GM21390 (cell line): Measurements from ENCODE around the gene THRAP3.

Source experiments
- ATAC-seq: cut with Tn5 transposase; IDR thresholded peaks from one replicate; pipeline ENCODE4 v1.9.1; 2021; ENCODE audit not compliant: unreplicated experiment

The THRAP3 gene

DNA sequence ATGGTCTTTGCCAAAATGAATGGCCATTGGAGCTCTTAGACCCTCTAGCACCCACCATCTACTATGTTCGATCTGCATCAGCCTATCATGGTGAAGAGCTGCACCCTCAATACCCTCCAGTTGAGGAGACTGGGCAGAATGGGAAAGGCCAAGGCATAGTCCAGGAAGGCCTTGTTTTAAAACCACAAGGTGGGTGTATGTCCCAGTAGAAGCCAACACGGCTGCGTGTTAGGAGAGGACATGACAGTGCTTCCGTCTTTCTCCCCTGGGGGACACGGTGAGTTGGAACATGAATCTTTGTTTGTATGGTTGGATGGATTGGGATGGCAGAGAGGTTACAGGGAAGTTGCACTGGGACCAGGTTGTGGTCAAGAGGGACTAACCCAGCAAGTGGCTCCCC lies 63.4 kb downstream of the THRAP3 start:
- no peak for ATAC-seq

DNA sequence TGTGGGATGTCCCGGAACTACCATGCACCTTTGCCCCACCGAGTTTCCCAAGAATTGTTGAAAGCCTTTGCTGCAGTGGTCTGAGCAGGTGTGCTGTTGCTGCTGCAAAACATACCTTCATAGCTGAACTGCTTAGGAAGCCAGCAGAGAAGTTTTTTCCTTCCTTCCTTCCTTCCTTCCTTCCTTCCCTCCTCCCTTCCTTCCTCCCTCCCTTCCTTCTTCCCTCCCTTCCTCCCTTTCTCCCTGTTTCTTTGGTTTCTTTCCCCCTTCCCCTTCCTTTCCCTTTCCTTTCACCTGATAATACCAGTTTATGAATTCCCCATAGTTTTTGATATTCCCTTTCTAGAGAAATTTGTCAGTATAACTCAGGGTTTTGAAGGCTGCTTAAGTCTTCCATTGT lies 71.1 kb downstream of the THRAP3 start:
- no peak for ATAC-seq

DNA sequence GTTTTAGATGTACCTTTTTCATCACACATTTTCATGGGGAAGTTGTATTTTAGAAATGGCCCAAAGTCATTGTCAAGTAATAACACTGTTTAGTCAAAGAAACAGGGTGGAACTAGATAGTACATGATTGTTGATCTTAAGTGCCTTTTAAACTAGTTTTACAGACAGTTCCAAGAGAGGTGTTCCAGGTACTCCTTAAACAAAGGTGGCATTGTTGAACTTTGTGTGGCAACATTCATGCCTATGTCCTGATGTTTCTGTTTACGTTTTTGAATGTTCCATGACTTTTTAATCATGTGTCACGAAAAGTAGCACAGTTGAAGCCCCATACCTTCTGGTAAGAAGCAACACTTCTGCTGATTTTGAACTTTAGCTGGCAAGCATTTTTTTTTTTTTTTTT lies 72.8 kb downstream of the THRAP3 start:
- no peak for ATAC-seq

DNA sequence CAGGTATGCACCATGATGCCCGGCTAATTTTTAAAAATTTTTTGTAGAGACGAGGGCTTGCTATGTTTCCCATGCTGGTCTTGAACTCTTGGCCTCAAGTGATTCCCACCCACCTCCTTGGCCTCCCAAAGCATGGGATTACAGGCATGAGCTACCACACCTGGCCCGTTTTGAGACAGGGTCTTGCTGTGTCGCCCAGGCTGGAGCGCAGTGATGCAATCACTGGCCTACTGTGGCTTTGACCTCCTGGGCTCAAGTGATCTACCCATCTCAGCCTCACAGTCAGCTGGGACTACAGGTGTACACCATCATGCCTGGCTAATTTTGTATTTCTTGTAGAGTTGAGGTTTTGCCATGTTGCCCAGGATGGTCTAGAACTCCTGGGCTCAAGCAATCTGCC lies 74.4 kb downstream of the THRAP3 start:
- no peak for ATAC-seq

DNA sequence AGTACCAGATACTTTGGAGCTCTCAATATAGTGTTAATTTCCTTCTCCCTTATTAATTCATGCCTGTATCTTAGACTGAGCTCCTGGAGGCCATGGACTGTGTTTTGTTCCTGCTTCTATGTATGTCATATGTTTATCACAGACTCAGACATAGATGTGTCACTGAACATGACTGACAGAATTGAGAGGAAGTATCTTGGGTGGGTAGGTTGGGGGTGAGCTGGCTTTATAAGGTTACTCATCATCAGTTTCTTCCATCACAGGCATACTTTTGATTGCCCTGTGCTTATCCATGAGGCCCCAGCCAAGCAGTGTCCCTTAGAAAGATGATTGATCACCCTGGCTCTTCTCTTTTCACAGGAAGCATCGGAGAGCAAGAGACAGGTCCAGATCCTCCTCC lies 76.3 kb downstream of the THRAP3 start:
- ATAC-seq = no peak

DNA sequence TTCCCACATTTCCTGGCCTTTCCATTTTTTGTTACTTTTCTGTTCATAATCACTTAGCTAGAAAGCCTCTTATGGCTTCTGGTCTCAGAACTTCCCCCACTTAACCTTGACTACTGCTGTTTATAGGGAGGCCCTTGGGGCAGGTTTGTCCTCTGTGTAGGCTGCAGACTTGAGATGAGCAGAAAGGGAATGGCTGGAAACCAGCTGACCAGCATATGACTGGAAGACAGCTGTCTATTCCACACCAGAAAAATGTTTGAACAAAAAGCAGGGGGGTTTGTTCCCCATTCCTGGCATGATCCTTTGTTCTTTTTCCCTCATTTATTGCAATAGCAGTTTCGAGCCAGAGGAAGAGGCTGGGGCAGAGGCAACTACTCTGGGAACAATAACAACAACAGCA lies 77.0 kb downstream of the THRAP3 start:
- ATAC-seq = no peak

DNA sequence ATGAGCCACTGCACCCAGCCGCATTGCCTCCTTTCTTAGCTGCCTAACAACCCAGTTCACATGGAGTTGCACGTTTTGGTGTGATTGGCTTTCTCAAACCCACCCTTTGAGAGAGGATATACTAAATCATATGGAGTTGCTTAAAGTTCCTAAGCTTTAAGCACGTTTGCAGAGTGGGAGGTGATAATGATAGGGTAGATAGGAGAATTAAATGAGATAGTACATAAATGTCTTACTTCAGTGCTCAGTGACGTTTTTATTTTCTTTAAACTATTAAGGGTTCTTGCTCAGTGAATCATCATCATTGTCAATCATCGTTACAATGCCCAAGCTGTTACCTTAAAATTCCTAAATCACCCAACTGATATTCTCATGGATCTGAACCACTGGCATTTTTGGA lies 79.0 kb downstream of the THRAP3 start:
- no peak for ATAC-seq

DNA sequence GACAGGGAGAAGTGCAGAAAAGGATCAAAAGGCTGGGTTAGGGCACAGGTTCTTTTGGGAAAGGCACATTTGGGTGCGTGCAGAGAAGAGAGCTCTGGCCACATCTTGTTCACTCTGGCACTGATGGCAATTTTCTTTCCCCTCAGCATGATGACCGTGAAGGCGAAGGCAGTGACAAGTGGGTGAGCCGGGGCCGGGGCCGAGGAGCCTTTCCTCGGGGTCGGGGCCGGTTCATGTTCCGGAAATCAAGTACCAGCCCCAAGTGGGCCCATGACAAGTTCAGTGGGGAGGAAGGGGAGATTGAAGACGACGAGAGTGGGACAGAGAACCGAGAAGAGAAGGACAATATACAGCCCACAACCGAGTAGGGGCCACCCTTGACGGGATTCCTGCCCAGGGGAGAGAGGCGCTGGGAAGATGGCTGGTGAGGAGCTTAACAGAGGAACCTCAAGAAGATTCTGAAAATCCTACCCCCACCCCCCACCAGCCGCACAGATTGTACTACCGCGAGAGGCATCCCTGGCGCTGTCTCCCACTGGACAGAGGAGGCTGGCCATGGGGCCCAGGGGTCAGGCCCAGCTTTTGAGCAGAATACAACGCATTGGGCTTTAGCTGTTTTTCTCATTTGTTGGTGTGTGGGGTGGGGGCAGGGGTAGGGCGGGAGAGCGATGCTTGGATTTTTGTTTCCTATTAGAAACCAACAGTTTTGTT lies 79.6 kb downstream of the THRAP3 start:
- no peak for ATAC-seq

DNA sequence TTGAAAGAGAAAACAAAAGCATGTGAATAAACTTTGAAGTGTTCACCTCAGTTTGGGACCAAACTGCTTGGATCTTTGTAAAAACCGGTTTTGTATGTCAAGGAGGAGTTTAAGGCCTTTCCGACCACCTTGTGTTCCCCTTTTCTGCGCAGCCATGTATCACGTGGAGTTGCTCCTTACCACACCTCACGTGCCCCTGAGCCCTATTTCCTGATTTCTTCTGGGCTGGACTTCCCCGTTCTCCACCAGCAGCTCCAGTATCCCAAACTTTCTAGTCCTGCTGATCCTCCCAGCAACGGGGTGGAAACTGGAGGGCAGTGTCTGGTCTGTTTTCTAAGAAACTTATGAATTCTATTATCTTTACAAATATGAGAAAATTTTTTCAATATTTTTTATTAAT lies 80.3 kb downstream of the THRAP3 start:
- ATAC-seq = no peak

DNA sequence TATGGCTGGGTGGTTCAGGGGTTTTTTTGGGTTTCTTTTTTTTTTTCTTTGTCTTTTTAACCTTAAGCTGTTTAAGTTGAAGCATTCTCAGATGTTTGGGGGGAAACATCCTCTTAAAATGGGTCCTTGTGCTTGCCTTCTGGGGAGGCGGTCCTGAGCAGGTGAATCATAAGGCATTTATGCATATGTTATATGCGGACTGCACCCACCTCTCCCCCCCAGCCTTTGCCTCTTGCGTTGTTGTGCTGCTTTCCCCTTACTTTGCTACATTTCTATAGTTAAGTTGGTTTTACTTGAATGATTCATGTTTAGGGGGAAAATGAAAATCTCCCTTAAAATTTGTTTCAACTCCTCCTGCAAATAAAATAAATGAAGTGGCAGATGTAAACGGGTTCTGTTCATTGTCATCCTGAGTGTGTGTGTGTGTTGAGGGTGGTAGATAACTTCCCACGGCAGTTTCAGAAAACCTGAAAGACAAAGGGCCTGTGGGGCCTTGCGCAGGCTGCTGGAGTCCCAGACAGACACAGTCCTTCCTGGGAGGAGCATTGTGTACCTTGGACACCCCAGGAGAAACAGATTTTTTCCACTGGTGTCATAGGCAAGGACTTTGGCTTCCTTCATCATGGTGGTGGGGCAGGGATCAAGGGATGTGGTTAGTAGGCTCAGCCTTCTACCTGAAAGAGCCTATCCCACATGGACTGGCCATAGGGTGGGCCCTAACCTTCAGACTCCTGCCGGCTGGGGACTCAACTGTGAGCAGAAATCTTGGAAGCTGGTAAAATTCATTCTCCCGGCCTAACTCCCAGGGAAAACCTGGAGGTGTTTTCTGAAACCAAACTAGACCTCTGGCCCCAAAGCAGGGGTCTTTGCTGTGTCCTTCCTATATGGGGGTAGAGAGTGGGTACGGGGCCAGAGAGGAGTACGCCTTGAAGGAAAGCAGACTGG lies 81.0 kb downstream of the THRAP3 start:
- no peak for ATAC-seq

DNA sequence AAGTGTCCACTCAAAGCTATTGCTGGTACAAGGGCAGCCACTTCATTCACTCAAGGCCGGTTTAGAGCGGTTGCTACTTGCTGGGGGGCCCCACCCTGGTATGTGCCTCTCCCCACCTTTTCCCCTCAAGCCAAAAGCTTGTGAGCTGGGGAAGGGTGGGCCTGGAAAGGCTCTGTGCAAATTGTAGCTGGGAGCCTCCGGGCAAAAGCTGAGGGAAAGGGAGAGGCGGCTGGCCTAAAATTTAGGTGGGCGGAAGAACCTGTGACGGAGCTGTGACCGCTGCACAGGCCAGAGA lies 81.6 kb downstream of the THRAP3 start:
- ATAC-seq = no peak

DNA sequence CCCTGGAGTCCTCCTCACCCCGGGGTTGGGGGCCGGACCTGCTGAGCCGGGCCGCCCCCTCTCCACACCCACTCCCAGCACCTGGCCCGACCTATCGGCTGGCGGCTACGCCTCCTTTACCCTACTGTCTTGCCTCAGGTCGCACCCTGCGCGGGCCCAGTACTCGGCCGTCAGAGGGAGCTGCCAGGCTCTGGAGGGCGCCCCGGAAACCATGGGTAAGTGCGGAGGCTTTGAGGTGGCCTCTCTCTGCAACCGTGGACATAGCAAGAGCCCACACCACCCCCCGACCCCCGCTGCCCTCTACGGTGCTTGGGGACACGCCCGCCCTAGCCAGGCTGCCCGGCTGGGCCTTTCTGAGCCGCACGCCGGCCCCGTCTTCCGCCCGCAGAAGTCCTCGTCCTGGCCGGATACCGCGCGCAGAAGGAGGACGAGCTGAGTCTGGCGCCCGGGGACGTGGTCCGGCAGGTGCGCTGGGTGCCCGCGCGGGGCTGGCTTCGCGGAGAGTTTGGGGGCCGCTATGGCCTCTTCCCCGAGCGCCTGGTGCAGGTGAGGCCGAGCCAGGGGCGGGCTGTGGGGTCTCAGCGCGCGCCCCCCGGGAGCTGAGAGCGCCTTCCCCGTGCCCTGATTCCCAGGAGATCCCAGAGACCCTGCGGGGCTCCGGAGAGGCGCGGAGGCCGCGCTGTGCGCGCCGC lies 82.1 kb downstream of the THRAP3 start, which contains the start of gene SH3D21:
SH3D21 (plus strand) TSS at position 159 of the 692 bp plus-strand sequence; CDS start at position 212, 53 bp downstream.
- peak; percentile 35 for ATAC-seq

DNA sequence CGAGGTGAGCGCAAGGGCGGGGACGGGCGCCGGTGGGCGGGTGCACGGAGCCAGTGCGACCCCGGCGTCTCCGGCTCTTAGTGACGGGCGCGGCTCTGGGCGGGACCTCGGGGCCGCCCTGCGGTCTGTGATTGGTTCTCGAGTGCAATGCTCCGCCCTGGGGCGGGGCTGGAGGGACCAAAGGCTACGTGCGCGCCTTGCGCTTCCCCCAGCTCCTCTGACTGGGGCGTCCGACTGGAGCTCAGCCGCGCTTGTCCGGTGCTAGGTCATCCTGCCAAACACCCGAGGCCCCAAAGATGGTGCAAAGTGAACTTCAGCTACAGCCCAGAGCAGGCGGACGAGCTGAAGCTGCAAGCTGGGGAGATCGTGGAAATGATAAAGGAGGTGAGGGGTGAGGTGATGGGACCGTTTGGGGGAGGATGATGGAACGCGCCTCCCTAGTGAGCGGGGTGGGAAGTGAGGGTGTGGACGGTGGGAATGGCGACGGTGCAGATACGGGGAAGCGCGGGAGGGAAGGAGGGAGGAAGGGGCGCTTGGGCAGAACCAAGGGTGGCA lies 82.7 kb downstream of the THRAP3 start:
- ATAC-seq = peak; percentile 97

DNA sequence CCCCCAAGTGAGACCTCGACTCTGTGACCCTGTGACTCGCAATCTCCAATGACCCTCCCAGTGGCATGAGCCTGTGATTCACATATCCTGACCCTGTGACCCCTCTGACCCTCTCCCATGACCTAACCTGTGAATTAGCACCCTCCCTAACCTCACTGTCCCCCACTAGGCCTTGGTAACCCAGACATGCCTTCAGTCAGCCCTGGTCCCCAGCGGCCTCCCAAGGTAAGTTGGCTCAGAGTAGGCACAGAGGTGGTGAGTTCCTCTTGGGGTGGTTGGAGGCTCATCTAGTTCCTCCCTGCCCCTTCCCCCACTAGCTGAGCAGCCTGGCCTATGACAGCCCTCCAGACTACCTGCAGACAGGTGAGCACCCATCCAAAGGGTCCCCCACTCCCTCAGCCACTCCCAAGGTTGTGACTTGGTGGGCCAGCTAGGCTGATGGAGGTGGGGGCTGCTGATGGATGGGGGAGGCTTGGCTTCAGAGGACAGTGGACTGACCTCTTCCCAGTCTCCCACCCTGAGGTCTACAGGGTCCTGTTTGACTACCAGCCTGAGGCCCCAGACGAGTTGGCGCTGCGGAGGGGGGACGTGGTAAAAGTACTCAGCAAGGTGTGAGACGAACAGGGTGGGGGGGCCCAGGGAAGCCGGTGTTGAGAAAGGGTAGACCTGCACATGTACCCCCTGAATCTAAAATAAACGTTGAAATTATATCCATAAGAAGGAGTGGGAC lies 83.5 kb downstream of the THRAP3 start:
- ATAC-seq = no peak

DNA sequence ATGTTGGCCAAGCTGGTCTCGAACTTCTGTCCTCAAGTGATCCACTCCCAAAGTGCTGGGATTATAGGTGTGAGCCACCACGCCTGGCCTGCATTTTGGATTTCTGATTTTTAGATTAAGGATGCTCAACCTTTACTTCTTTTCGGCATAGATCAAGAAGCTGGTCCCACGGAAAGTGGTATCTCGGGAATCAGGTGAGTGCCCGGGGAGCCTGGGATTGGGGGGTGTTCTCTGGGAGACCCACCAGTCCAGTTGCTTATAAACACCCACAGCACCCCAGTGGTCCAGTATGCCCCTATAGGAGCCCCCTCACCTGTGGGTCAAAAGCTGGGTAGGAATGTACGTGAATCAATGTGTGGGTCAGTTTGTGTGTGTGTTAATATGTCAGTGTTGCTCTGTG lies 85.2 kb downstream of the THRAP3 start:
- no peak for ATAC-seq

DNA sequence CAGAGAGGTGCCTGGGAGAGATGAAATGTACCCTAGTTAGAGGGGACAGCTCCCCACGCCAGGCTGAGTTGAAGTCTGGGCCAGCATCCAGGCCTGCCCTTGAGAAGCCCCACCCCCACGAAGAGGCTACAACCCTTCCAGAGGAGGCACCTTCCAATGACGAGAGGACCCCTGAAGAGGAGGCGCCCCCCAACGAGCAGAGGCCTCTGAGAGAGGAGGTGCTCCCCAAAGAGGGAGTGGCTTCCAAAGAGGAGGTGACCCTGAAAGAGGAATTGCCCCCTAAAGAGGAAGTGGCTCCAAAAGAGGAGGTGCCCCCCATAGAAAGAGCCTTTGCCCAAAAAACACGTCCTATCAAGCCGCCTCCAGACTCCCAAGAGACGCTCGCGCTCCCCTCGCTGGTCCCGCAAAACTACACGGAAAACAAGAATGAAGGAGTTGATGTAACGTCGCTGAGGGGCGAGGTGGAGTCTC lies 96.1 kb downstream of the THRAP3 start:
- no peak for ATAC-seq

DNA sequence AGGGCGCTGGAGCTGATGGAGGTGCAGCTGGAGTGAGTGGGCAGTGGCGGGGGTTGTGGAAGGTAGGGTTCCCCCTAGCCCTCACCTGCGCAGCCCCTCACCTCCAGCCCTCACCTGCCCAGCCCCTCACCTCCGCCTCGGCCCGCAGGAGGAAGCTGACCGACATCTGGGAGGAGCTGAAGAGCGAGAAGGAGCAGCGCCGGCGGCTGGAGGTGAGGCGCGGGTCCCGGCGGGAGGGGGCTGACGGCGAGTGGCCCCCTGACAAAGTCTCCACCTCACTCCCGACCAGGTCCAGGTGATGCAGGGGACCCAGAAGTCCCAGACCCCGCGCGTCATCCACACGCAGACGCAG lies 96.5 kb downstream of the THRAP3 start:
- no peak for ATAC-seq

DNA sequence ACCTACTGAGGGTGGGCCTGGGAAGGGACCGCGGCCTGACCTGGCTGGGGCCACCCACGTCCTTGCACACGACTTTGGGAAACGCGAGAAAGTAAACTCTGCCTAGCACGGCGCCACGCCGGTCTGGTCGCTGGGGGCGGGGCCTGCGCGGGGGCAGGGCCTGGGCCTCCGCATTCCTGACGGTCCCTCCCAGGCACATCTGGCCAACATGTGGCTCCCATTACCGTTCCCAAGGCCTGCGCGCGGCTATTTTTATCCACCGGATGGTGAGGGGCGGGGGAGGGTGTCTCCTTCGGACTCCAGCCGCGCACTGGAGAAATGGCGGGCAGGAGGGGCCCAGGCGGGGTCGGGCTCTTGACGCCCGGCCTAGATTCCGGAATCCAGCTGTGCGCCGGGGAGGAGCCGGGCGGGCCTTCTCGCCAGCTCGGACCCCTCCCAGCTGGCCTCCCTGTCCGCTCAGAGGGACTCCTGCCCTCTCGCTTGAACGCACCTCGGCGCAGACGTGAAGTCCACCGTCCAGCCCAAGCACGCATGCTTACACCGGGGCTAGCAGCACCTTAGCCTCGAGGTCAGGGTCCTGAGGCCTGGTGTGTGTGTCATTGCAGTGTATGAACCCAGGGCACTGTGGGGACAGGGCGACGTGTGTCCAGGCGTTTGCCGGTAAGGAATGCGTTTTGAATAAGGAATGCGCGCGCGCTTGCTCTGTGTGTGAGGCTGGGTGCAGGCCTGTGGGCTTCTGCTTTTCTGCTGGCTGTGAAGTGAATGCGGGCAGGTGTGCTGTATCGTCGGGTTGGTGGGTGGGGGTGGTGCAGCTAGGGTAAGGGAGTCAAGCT lies 97.1 kb downstream of the THRAP3 start:
- ATAC-seq = no peak

DNA sequence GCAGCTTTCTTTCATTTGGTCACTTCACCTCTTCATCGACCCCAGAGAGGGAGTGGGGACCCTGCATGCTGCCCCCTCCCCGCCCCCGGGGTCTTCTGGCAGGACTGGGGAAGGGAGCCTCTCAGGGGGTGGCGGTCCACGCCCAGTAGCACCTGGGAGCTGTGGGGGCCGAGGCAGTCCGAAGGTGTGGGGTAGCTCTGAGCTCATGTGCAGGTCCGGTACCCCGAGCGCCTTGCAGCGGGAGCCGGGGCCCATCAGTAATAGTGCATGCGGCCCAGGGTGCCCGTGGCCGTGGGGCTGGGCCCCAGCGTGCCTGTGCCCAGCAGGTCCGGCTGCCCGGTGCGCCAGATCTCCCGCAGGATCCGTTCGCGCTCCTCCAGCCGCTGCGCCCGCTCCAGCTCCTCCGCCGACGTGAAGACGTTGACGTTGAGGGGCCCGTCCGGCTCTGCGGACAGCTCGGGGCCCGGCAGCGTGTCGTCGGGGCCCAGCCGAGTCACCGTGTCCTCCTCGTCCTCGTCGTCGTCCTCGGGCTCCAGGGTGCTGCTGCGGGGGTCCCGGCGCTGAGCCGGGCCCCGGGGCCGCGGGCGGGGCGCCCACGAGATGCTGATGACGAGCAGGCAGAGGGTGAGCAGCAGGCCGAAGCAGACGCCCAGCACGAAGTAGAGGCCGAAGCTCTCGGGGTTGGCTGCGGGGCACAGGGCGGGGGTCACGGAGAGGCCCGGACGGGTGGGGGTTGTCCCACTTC lies 98.0 kb downstream of the THRAP3 start:
- no peak for ATAC-seq
